Stomach smooth muscle (tissue), 2 donors: ENCODE measurements around the gene CCDC150.
"Not testable (repeated sequence)": the region's sequence is repeated elsewhere in the genome, so short reads cannot be mapped to it uniquely, and the experiment has no call there.

Source experiments
- H3K27ac ChIP-seq: one replicate; pipeline ENCODE4 v1.7.0; 2013; ENCODE audit warnings: mild to moderate bottlenecking, low read length, inconsistent platforms
- H3K27me3 ChIP-seq, 2 donors: one replicate each; pipeline ENCODE4 v1.7.0; 2013; ENCODE audit warnings: low read length in 2 of 2; ENCODE audit not compliant: insufficient read depth in 2 of 2, control insufficient read depth in 1 of 2
- H3K36me3 ChIP-seq, 2 donors: one replicate each; pipeline ENCODE4 v1.7.0; 2013; ENCODE audit warnings: low read length in 2 of 2; ENCODE audit not compliant: control insufficient read depth in 2 of 2, insufficient read depth in 2 of 2
- H3K4me1 ChIP-seq: one replicate; pipeline ENCODE4 v1.7.0; 2013; ENCODE audit warnings: low read length; ENCODE audit not compliant: control insufficient read depth, insufficient read depth
- H3K4me3 ChIP-seq, 2 donors: one replicate each; pipeline ENCODE4 v1.7.0; 2013; ENCODE audit warnings: low read length in 2 of 2
- H3K9ac ChIP-seq, 2 donors: one replicate each; pipeline ENCODE4 v1.7.0; 2013; ENCODE audit warnings: low read length in 2 of 2, mild to moderate bottlenecking in 1 of 2
- H3K9me3 ChIP-seq, 2 donors: one replicate each; pipeline ENCODE4 v1.7.0; 2013; ENCODE audit warnings: low read length in 2 of 2; ENCODE audit not compliant: control insufficient read depth in 2 of 2
- donor health status: healthy.
- donor health status: Pancreatic carcinoma.

Gene CCDC150

GRCh38 chr2:196670342-196670741 lies 30.8 kb downstream of the CCDC150 start:
- Histone ChIP-seq H3K27me3 (no peaks in the 10 kb centered on the region), H3K27ac (no peak overlapping the region), H3K4me1 (no peaks in the 10 kb centered on the region), H3K4me3 (no peak overlapping the region), H3K36me3 (no peaks in the 10 kb centered on the region), H3K9ac (no peak overlapping the region), H3K9me3 (no peaks in the 10 kb centered on the region)

- no peaks in the 10 kb centered on the region for H3K36me3 ChIP-seq
- no peaks in the 10 kb centered on the region for H3K4me1 ChIP-seq
- no peaks in the 10 kb centered on the region for H3K27me3 ChIP-seq
- no peak overlapping the region for H3K9ac ChIP-seq
- no peaks in the 10 kb centered on the region for H3K9me3 ChIP-seq
- H3K27ac ChIP-seq: no peak overlapping the region
- H3K4me3 ChIP-seq: no peak overlapping the region
Measured at GRCh38 chr2:196675963-196676362, 36.4 kb downstream of the CCDC150 start.

GRCh38 chr2:196677404-196677803 lies 37.9 kb downstream of the CCDC150 start:
- Histone ChIP-seq H3K9ac (no peak overlapping the region), H3K9me3 (no peaks in the 10 kb centered on the region), H3K27ac (no peak overlapping the region), H3K4me1 (no peaks in the 10 kb centered on the region), H3K4me3 (no peak overlapping the region), H3K36me3 (no peaks in the 10 kb centered on the region), H3K27me3 (no peaks in the 10 kb centered on the region)

- no peaks in the 10 kb centered on the region for H3K27me3 ChIP-seq
- no peak overlapping the region for H3K4me3 ChIP-seq
- H3K27ac ChIP-seq: no peak overlapping the region
- H3K9ac ChIP-seq: no peak overlapping the region
- H3K9me3 ChIP-seq: no peaks in the 10 kb centered on the region
- H3K4me1 ChIP-seq: no peaks in the 10 kb centered on the region
- H3K36me3 ChIP-seq: no peaks in the 10 kb centered on the region
Measured at GRCh38 chr2:196679368-196679767, 39.9 kb downstream of the CCDC150 start.

- Histone ChIP-seq H3K9me3 (peaks cover 0 to 3% of the 10 kb centered on the region in 2 donors), H3K4me3 (no peak overlapping the region), H3K9ac (no peak overlapping the region), H3K27ac (no peak overlapping the region), H3K36me3 (no peaks in the 10 kb centered on the region), H3K4me1 (no peaks in the 10 kb centered on the region), H3K27me3 (no peaks in the 10 kb centered on the region)
Measured at GRCh38 chr2:196681510-196681909, 42.0 kb downstream of the CCDC150 start.

- Histone ChIP-seq H3K9ac (no peak overlapping the region), H3K36me3 (no peaks in the 10 kb centered on the region), H3K27me3 (no peaks in the 10 kb centered on the region), H3K4me3 (no peak overlapping the region), H3K9me3 (peaks cover 0 to 3% of the 10 kb centered on the region in 2 donors), H3K4me1 (no peaks in the 10 kb centered on the region), H3K27ac (no peak overlapping the region)
Measured at GRCh38 chr2:196685792-196686191, 46.3 kb downstream of the CCDC150 start.

GRCh38 chr2:196686737-196687136 lies 47.2 kb downstream of the CCDC150 start:
- not testable (repeated sequence) for H3K9me3 ChIP-seq

GRCh38 chr2:196696423-196697079 lies 57.0 kb downstream of the CCDC150 start:
- no peaks in the 10 kb centered on the region for H3K27me3 ChIP-seq
- no peak overlapping the region for H3K27ac ChIP-seq
- H3K4me3 ChIP-seq: no peak overlapping the region
- no peaks in the 10 kb centered on the region for H3K4me1 ChIP-seq
- H3K9ac ChIP-seq: no peak overlapping the region
- no peaks in the 10 kb centered on the region for H3K36me3 ChIP-seq
- H3K9me3 ChIP-seq: no peaks in the 10 kb centered on the region

More at GRCh38 chr2:196686737-196687136, 47.2 kb downstream of the CCDC150 start:
- not testable (repeated sequence) for H3K4me1 ChIP-seq, H3K27ac ChIP-seq, H3K4me3 ChIP-seq, H3K9ac ChIP-seq, H3K36me3 ChIP-seq, H3K27me3 ChIP-seq

GRCh38 chr2:196697825-196698224 lies 58.3 kb downstream of the CCDC150 start:
- no peak overlapping the region for H3K9ac ChIP-seq
- no peaks in the 10 kb centered on the region for H3K4me1 ChIP-seq
- H3K36me3 ChIP-seq: no peaks in the 10 kb centered on the region
- no peak overlapping the region for H3K4me3 ChIP-seq
- no peak overlapping the region for H3K27ac ChIP-seq
- H3K9me3 ChIP-seq: no peaks in the 10 kb centered on the region
- no peaks in the 10 kb centered on the region for H3K27me3 ChIP-seq

- Histone ChIP-seq H3K36me3 (no peaks in the 10 kb centered on the region), H3K4me3 (no peak overlapping the region), H3K4me1 (no peaks in the 10 kb centered on the region), H3K9me3 (no peaks in the 10 kb centered on the region), H3K9ac (no peak overlapping the region), H3K27me3 (no peaks in the 10 kb centered on the region), H3K27ac (no peak overlapping the region)
Measured at GRCh38 chr2:196702641-196703040, 63.1 kb downstream of the CCDC150 start.

- no peak overlapping the region for H3K9ac ChIP-seq
- H3K27me3 ChIP-seq: no peaks in the 10 kb centered on the region
- H3K36me3 ChIP-seq: no peaks in the 10 kb centered on the region
- no peaks in the 10 kb centered on the region for H3K9me3 ChIP-seq
- no peak overlapping the region for H3K27ac ChIP-seq
- H3K4me3 ChIP-seq: no peak overlapping the region
- H3K4me1 ChIP-seq: no peaks in the 10 kb centered on the region
Measured at GRCh38 chr2:196703695-196704094, 64.2 kb downstream of the CCDC150 start.
